SK-N-SH (cell line): ENCODE measurements around the gene ACP5. TPM values are rescaled to one million over a fixed set of nuclear protein-coding genes. Genes with fewer than 3 reads are reported as not detected.
A peak's percentile ranks its signal among the peaks of the same experiment; 100 is the strongest.

ENCODE experiments used
- CTCF ChIA-PET: fragments of 300-600, 350-600 bp; formaldehyde crosslinking; extraction: SDS; loops from one replicate; lab custom pipeline; 2021; lab: Yijun Ruan, JAX
- POLR2A ChIA-PET: fragments of 350-600 bp; sonication (Branson Sonifier 250); formaldehyde crosslinking; extraction: SDS; loops from one replicate; lab custom pipeline; 2020; ENCODE audit warnings: antibody characterized with exemption, inconsistent platforms; lab: Yijun Ruan, JAX
- DNase-seq: peaks from one replicate; pipeline ENCODE4 v3.0.0; 2012
- H2AFZ ChIP-seq: fragments of 200-600 bp; sonication (generic); 2 replicates; pipeline ENCODE4 v1.8.1; 2016; ENCODE audit warnings: antibody characterized with exemption, mild to moderate bottlenecking, low read depth
- H3F3A ChIP-seq: fragments of 200-600 bp; sonication (generic); replicated peaks from 2 replicates; pipeline ENCODE3; 2016; ENCODE audit warnings: antibody characterized with exemption, mild to moderate bottlenecking; ENCODE audit not compliant: insufficient read depth
- H3K27ac ChIP-seq, 2 experiments: fragments of 200-500 bp in 1 of 2; fragments of 200-600 bp in 1 of 2; sonication (Bioruptor generic) in 1 of 2; sonication (generic), shearing (Covaris generic) in 1 of 2; 2 replicates each; pipeline versions ENCODE4 v1.5.1 to v1.6.1; 2014 to 2016; ENCODE audit warnings: low read depth in 2 of 2, inconsistent platforms in 1 of 2, low read length in 1 of 2, mild to moderate bottlenecking in 1 of 2, mixed read lengths in 1 of 2
- H3K27me3 ChIP-seq: fragments of 200-600 bp; sonication (generic), shearing (Covaris generic); 2 replicates; pipeline ENCODE4 v1.6.1; 2016; ENCODE audit warnings: mixed run types; ENCODE audit not compliant: insufficient read depth
- H3K36me3 ChIP-seq, 2 experiments: fragments of 200-500 bp in 1 of 2; fragments of 200-600 bp in 1 of 2; sonication (Bioruptor generic) in 1 of 2; sonication (generic) in 1 of 2; replicated peaks in 1 of 2; 2 replicates each; pipeline versions ENCODE3 to v1.5.1; 2014 to 2016; ENCODE audit warnings: low read length in 1 of 2, mild to moderate bottlenecking in 1 of 2; ENCODE audit not compliant: insufficient read depth in 2 of 2, control insufficient read depth in 1 of 2
- H3K4me1 ChIP-seq, 2 experiments: fragments of 200-500 bp in 1 of 2; fragments of 200-600 bp in 1 of 2; sonication (Bioruptor generic) in 1 of 2; sonication (generic), shearing (Covaris generic) in 1 of 2; 2 replicates each; pipeline versions ENCODE4 v1.5.1 to v1.6.1; 2014 to 2016; ENCODE audit warnings: low read depth in 1 of 2, low read length in 1 of 2, mixed run types in 1 of 2; ENCODE audit not compliant: insufficient read depth in 2 of 2, control insufficient read depth in 1 of 2
- H3K4me2 ChIP-seq: fragments of 200-600 bp; sonication (generic), shearing (Covaris generic); 2 replicates; pipeline ENCODE4 v1.6.1; 2017; ENCODE audit warnings: mixed run types
- H3K4me3 ChIP-seq, 2 experiments: fragments of 200-500 bp in 1 of 2; fragments of 200-600 bp in 1 of 2; sonication (Bioruptor generic) in 1 of 2; sonication (generic), shearing (Covaris generic) in 1 of 2; 2 replicates each; pipeline versions ENCODE4 v1.5.1 to v1.8.1; 2014 to 2016; ENCODE audit warnings: low read depth in 2 of 2, inconsistent platforms in 1 of 2, low read length in 1 of 2, mild to moderate bottlenecking in 1 of 2, mixed read lengths in 1 of 2, moderate library complexity in 1 of 2
- H3K79me2 ChIP-seq: fragments of 200-600 bp; sonication (generic); 2 replicates; pipeline ENCODE4 v1.8.1; 2017; ENCODE audit warnings: mild to moderate bottlenecking; ENCODE audit not compliant: insufficient read depth
- H3K9ac ChIP-seq: fragments of 200-600 bp; sonication (generic); 2 replicates; pipeline ENCODE4 v1.6.1; 2017; ENCODE audit warnings: mixed run types
- H3K9me2 ChIP-seq: fragments of 200-600 bp; sonication (generic); 2 replicates; pipeline ENCODE4 v1.6.1; 2017; ENCODE audit warnings: mixed run types
- H3K9me3 ChIP-seq: fragments of 200-600 bp; sonication (generic); 2 replicates; pipeline ENCODE4 v1.6.1; 2017; ENCODE audit warnings: mixed run types, mild to moderate bottlenecking, moderate library complexity
- H4K20me1 ChIP-seq: fragments of 200-600 bp; sonication (generic); 2 replicates; pipeline ENCODE4 v1.6.1; 2017; ENCODE audit warnings: mild to moderate bottlenecking, mixed run types; ENCODE audit not compliant: insufficient read depth
- CHD2 ChIP-seq: fragments of 150-350 bp; IDR thresholded peaks from 2 replicates; pipeline ENCODE4 v1.6.1; 2018; ENCODE audit warnings: low read length; ENCODE audit not compliant: partially characterized antibody
- FOXJ3 ChIP-seq: sonication (generic); formaldehyde crosslinking; IDR thresholded peaks from 2 replicates; pipeline ENCODE4 v1.5.1; 2020; ENCODE audit warnings: mild to moderate bottlenecking, missing genetic modification reagents
- FOXM1 ChIP-seq: IDR thresholded peaks from 2 replicates; pipeline ENCODE4 v1.4.0; 2012; ENCODE audit warnings: low read depth, mild to moderate bottlenecking
- GABPA ChIP-seq: IDR thresholded peaks from 2 replicates; pipeline ENCODE4 v1.4.0; 2012; ENCODE audit warnings: low read depth, mild to moderate bottlenecking
- GATA2 ChIP-seq: sonication (generic); formaldehyde crosslinking; IDR thresholded peaks from 2 replicates; pipeline ENCODE4 v1.5.0; 2020; ENCODE audit warnings: mild to moderate bottlenecking, missing genetic modification reagents
- NFIC ChIP-seq: IDR thresholded peaks from 2 replicates; pipeline ENCODE4 v1.4.0; 2012; ENCODE audit warnings: borderline replicate concordance
- POLR2AphosphoS5 ChIP-seq: IDR thresholded peaks from 2 replicates; pipeline ENCODE4 v1.6.1; 2012; ENCODE audit warnings: low read depth, low read length
- RAD21 ChIP-seq: IDR thresholded peaks from 2 replicates; pipeline ENCODE4 v1.6.1; 2012; ENCODE audit warnings: mild to moderate bottlenecking, low read length
- RFX5 ChIP-seq: IDR thresholded peaks from 2 replicates; pipeline ENCODE4 v1.6.1; 2012; ENCODE audit warnings: mild to moderate bottlenecking, improper control_type of control experiment, low read length
- SIN3A ChIP-seq: IDR thresholded peaks from 2 replicates; pipeline ENCODE4 v1.6.1; 2012; ENCODE audit warnings: low read depth, mild to moderate bottlenecking, low read length, moderate library complexity, borderline replicate concordance
- TAF1 ChIP-seq: IDR thresholded peaks from 2 replicates; pipeline ENCODE4 v1.6.1; 2012; ENCODE audit warnings: low read depth, mild to moderate bottlenecking, low read length, moderate library complexity, borderline replicate concordance
- TEAD4 ChIP-seq: IDR thresholded peaks from 2 replicates; pipeline ENCODE4 v1.4.0; 2012; ENCODE audit warnings: mild to moderate bottlenecking, borderline replicate concordance; ENCODE audit not compliant: insufficient read depth
- WGBS: methylation state at CpG from one replicate; pipeline ENCODE4 v1.1.6; 2017; ENCODE audit warnings: low lambda C conversion rate; 5-methylcytosine and 5-hydroxymethylcytosine counted together
- polyA plus RNA-seq, 3 experiments: library from polyadenylated mRNA; depleted of rRNA; stranded (reverse); fragments of >200 nt; gene quantifications; 2 replicates each; pipeline ENCODE4 v1.2.3, GENCODE V29; 2012
- TF ChIP-seq, protein P1 (sequence below): fragments of 150-350 bp; IDR thresholded peaks from 2 replicates; pipeline ENCODE4 v1.6.1; 2016; ENCODE audit warnings: mild to moderate bottlenecking, low read depth, low read length
- TF ChIP-seq, protein P2 (sequence below): IDR thresholded peaks from 2 replicates; pipeline ENCODE4 v1.4.0; 2012; ENCODE audit warnings: low read depth, borderline replicate concordance
- TF ChIP-seq, protein P3 (sequence below): fragments of 200-600 bp; sonication (generic); IDR thresholded peaks from 2 replicates; pipeline ENCODE4 v1.6.1; 2017; ENCODE audit warnings: antibody characterized with exemption, mild to moderate bottlenecking, moderate library complexity
- TF ChIP-seq, protein P4 (sequence below): IDR thresholded peaks from 2 replicates; pipeline ENCODE4 v1.6.1; 2012; ENCODE audit warnings: mild to moderate bottlenecking, low read depth, low read length, moderate library complexity

ACP5 gene
- 0.87 and 1.6 TPM in 2 replicates for polyA plus RNA-seq (2012; rRNA removed)
- polyA plus RNA-seq (2012; cell fraction: cytosol; rRNA removed) = 0.64 and 0.72 TPM in 2 replicates
- polyA plus RNA-seq (2012; cell fraction: nucleus; rRNA removed) = 0.88 and 1.6 TPM in 2 replicates

DNA sequence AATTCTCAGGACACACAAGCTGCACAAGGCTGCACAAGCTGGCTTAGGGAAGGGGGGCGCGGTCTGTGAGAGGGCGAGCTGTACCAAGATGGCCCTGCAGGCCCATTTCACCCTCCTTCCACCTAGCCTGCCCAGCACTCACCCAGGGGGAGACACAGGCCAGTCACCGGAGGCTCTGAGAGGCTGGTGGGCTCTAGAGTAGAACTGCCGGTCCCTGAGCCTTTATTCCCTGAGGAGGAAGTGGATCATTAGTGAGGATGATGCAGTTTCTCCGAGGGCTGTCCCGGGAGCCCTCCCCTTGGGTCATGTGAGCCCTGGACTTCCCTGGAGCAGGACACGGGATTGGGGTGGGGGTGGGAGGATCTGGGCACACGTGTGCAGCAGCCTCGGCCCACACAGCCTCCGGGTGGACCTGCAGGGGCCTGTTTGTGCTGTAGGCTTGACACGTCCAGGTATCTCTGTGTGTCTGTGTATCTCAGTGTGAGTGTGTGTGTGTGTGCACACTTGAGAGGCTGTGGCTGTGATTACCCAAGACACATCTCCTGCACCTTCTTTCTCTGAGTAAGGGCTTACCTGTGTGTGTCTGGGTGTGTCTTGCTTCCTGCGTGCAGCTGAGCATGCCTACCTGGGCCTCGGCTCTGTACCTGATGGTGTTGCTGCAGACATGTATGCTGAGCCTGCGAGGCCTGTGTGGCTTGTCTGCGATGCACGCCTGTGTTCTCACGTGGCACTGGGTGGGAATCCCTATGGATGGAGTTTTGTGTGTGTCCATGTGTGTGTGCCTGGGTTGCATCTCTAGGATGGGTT lies at the start of gene ACP5:
TSS of gene ACP5 (minus strand) at position 195 of the 807 bp plus-strand sequence. CDS start 328 bp downstream, outside the sequence.
- H3K9me2 ChIP-seq = no peaks in the 10 kb centered on the region
- H3K79me2 ChIP-seq = no peaks in the 10 kb centered on the region
- no peaks in the 10 kb centered on the region for H3F3A ChIP-seq
- no peaks in the 10 kb centered on the region for H3K36me3 ChIP-seq
- no peaks in the 10 kb centered on the region; a peak in 1 of 4 replicates for H3K4me1 ChIP-seq
- H2AFZ ChIP-seq = no peak within 1 kb of the TSS
- no peak within 1 kb of the TSS for H3K4me3 ChIP-seq
- no peak within 1 kb of the TSS for H3K4me2 ChIP-seq
- WGBS = 60% methylated on average over 9 of the region's 18 CpGs
- peak; percentile 35 for DNase-seq
- no peaks in the 10 kb centered on the region for H4K20me1 ChIP-seq
- TF ChIP-seq, protein P1, sequence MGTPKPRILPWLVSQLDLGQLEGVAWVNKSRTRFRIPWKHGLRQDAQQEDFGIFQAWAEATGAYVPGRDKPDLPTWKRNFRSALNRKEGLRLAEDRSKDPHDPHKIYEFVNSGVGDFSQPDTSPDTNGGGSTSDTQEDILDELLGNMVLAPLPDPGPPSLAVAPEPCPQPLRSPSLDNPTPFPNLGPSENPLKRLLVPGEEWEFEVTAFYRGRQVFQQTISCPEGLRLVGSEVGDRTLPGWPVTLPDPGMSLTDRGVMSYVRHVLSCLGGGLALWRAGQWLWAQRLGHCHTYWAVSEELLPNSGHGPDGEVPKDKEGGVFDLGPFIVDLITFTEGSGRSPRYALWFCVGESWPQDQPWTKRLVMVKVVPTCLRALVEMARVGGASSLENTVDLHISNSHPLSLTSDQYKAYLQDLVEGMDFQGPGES = no peak
- TF ChIP-seq GATA2 (CRISPR knock-in tag) (no peak), TAF1 (no peak), SIN3A (no peak)
- CTCF ChIA-PET = interaction anchor here (1.0 to 1.4 kb wide), 3 partner anchors 42 to 95 kb away, joined by 3 to 4 read pairs (median 3); no protein-coding TSS in a partner anchor
- H3K27me3 ChIP-seq = no peaks in the 10 kb centered on the region
- POLR2A ChIA-PET = interaction anchor here (1.2 kb wide), 1 partner anchor 19 kb away, joined by 3 read pairs; the partner anchor contains the start of gene ELOF1
- no peaks in the 10 kb centered on the region for H3K9me3 ChIP-seq
- no peak within 1 kb of the TSS for H3K9ac ChIP-seq
- H3K27ac ChIP-seq = no peak within 1 kb of the TSS

DNA sequence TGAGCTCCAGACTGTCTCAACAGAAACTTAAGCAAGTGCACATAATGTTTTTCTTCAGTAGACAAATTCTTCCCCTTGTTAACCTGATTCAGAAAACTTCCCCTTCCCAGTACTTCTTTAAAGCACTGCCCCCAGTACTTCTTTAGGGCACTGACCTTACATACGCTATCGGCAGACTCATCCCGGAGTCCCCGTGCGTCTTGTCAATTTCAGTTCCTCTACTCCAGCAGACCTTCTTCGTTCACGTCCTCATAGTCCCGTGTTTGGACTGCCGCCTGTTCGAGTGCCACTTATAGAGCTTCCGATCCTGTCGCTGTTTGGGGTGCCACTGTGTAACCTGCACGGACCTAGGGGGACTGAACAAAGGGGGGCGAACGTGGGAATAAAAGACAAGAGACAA lies 48.8 kb upstream of the ACP5 start:
- Histone ChIP-seq H3K4me1 (peaks cover 0 to 9% of the 10 kb centered on the region in 2 experiments; a peak in 2 of 4 replicates), H3K79me2 (no peaks in the 10 kb centered on the region)
- POLR2A ChIA-PET = no interaction called here
- no peak for TF ChIP-seq TEAD4
- no peak for TF ChIP-seq FOXM1
- TF ChIP-seq POLR2AphosphoS5 = no peak
- TF ChIP-seq CHD2 = no peak
- TF ChIP-seq, protein P2, sequence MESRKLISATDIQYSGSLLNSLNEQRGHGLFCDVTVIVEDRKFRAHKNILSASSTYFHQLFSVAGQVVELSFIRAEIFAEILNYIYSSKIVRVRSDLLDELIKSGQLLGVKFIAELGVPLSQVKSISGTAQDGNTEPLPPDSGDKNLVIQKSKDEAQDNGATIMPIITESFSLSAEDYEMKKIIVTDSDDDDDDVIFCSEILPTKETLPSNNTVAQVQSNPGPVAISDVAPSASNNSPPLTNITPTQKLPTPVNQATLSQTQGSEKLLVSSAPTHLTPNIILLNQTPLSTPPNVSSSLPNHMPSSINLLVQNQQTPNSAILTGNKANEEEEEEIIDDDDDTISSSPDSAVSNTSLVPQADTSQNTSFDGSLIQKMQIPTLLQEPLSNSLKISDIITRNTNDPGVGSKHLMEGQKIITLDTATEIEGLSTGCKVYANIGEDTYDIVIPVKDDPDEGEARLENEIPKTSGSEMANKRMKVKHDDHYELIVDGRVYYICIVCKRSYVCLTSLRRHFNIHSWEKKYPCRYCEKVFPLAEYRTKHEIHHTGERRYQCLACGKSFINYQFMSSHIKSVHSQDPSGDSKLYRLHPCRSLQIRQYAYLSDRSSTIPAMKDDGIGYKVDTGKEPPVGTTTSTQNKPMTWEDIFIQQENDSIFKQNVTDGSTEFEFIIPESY = no peak
- no peak for TF ChIP-seq RAD21
- no peak for TF ChIP-seq FOXJ3 (CRISPR knock-in tag)
- TF ChIP-seq GABPA = no peak
- no peak for TF ChIP-seq TAF1
- TF ChIP-seq SIN3A = no peak
- TF ChIP-seq RFX5 = no peak
- TF ChIP-seq, protein P3, sequence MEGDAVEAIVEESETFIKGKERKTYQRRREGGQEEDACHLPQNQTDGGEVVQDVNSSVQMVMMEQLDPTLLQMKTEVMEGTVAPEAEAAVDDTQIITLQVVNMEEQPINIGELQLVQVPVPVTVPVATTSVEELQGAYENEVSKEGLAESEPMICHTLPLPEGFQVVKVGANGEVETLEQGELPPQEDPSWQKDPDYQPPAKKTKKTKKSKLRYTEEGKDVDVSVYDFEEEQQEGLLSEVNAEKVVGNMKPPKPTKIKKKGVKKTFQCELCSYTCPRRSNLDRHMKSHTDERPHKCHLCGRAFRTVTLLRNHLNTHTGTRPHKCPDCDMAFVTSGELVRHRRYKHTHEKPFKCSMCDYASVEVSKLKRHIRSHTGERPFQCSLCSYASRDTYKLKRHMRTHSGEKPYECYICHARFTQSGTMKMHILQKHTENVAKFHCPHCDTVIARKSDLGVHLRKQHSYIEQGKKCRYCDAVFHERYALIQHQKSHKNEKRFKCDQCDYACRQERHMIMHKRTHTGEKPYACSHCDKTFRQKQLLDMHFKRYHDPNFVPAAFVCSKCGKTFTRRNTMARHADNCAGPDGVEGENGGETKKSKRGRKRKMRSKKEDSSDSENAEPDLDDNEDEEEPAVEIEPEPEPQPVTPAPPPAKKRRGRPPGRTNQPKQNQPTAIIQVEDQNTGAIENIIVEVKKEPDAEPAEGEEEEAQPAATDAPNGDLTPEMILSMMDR = no peak
- TF ChIP-seq, protein P4, sequence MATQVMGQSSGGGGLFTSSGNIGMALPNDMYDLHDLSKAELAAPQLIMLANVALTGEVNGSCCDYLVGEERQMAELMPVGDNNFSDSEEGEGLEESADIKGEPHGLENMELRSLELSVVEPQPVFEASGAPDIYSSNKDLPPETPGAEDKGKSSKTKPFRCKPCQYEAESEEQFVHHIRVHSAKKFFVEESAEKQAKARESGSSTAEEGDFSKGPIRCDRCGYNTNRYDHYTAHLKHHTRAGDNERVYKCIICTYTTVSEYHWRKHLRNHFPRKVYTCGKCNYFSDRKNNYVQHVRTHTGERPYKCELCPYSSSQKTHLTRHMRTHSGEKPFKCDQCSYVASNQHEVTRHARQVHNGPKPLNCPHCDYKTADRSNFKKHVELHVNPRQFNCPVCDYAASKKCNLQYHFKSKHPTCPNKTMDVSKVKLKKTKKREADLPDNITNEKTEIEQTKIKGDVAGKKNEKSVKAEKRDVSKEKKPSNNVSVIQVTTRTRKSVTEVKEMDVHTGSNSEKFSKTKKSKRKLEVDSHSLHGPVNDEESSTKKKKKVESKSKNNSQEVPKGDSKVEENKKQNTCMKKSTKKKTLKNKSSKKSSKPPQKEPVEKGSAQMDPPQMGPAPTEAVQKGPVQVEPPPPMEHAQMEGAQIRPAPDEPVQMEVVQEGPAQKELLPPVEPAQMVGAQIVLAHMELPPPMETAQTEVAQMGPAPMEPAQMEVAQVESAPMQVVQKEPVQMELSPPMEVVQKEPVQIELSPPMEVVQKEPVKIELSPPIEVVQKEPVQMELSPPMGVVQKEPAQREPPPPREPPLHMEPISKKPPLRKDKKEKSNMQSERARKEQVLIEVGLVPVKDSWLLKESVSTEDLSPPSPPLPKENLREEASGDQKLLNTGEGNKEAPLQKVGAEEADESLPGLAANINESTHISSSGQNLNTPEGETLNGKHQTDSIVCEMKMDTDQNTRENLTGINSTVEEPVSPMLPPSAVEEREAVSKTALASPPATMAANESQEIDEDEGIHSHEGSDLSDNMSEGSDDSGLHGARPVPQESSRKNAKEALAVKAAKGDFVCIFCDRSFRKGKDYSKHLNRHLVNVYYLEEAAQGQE = no peak
- no peak for TF ChIP-seq NFIC

More for the DNA sequence above, 48.8 kb upstream of the ACP5 start:
- Histone ChIP-seq H3K27me3 (no peaks in the 10 kb centered on the region), H3K4me2 (no peak overlapping the region), H3K9me2 (no peaks in the 10 kb centered on the region), H3K4me3 (no peak overlapping the region), H4K20me1 (no peaks in the 10 kb centered on the region), H3K36me3 (peaks cover 0 to 9% of the 10 kb centered on the region in 2 experiments), H3F3A (peaks cover 17% of the 10 kb centered on the region), H3K27ac (no peak overlapping the region), H2AFZ (no peak overlapping the region), H3K9ac (no peak overlapping the region), H3K9me3 (no peaks in the 10 kb centered on the region)
- CTCF ChIA-PET = no interaction called here
- DNase-seq = no peak
- WGBS = 82% methylated on average over 15 of the region's 15 CpGs
